HG02938 (cell line): Measurements from ENCODE around the gene SEPTIN1.
"Not testable (repeated sequence)": the region's sequence is repeated elsewhere in the genome, so short reads cannot be mapped to it uniquely, and the experiment has no call there.

ENCODE experiments used
- ATAC-seq: cut with Tn5 transposase; IDR thresholded peaks from one replicate; pipeline ENCODE4 v1.9.1; 2021; ENCODE audit warnings: mild to moderate bottlenecking, moderate library complexity; ENCODE audit not compliant: unreplicated experiment

SEPTIN1 gene

GRCh38 chr16:30342751-30343490 is 39.4 kb downstream of the SEPTIN1 start:
- no peak for ATAC-seq

GRCh38 chr16:30341971-30342370 is 40.4 kb downstream of the SEPTIN1 start:
- ATAC-seq = not testable (repeated sequence)

GRCh38 chr16:30340621-30341020 is 41.7 kb downstream of the SEPTIN1 start:
- no peak for ATAC-seq

GRCh38 chr16:30338715-30339114 is 43.6 kb downstream of the SEPTIN1 start:
- not testable (repeated sequence) for ATAC-seq

- not testable (repeated sequence) for ATAC-seq
Observed at GRCh38 chr16:30337964-30338357, 44.4 kb downstream of the SEPTIN1 start.

GRCh38 chr16:30335598-30336474 is 46.5 kb downstream of the SEPTIN1 start:
- peak; percentile 13 for ATAC-seq

- ATAC-seq = peak; percentile 61
Observed at GRCh38 chr16:30335028-30335597, 47.2 kb downstream of the SEPTIN1 start.

- ATAC-seq = peak; percentile 77
Observed at GRCh38 chr16:30334473-30334989, 47.8 kb downstream of the SEPTIN1 start.
